ENCODE data around the gene ARHGEF3. TPM values are rescaled to one million over a fixed set of nuclear protein-coding genes. Genes with fewer than 3 reads are reported as not detected.

ARHGEF3 gene
- total RNA-seq, 1 experiment from 2014 or later, result 10.2 TPM

DNA sequence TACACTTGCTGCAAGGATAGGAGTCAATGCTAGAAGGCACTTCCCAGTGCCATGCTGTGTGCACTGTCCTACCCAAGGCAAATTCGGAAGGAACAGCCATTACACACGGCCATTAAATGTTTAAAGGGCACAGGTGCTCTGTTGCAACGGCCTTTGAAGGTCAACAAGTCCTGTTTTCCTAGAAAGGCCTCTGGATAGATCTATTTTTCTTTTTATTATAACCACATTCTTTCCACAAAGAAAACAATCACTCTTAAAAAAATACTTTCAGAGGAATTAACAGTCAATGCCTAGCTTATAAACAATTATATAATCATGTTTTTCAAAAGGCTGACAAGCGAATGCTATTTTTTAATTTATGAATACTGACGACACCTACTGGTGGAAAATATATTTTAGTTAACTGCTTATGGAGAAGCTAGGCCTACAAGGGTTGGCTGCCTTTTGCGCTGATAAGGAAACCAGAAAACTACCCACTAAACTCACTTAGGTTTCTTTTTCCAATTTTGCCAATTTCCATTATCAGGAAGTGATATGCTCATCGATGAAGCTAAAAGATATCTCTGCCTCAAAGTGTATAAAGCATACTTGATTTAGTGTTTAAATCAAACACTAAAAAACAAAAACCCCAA, 2.4 kb downstream of the ARHGEF3 start:
- Mint-ChIP-seq H3K27ac (ENCODE audit: unreplicated experiment) (no peak overlapping the region), H3K27me3 (ENCODE audit: insufficient read depth, unreplicated experiment) (no peaks in the 10 kb centered on the region), H3K4me1 (ENCODE audit: low read depth, unreplicated experiment) (no peaks in the 10 kb centered on the region), H3K9me3 (ENCODE audit: unreplicated experiment) (no peaks in the 10 kb centered on the region), H3K4me3 (ENCODE audit: unreplicated experiment) (no peak overlapping the region), H3K36me3 (ENCODE audit: insufficient read depth, unreplicated experiment) (no peaks in the 10 kb centered on the region)
- no peaks in the 10 kb centered on the region for H3K27me3 ChIP-seq (replicated peaks; ENCODE audit: control insufficient read depth, insufficient read depth, low read length)
- H3K36me3 ChIP-seq (ENCODE audit: control insufficient read depth, insufficient read depth, low read length), result no peaks in the 10 kb centered on the region
- BruUV-seq (replicated peaks), result no TSS peak
- peaks cover 14% of the 10 kb centered on the region for H3K4me1 ChIP-seq
- ChIA-PET CTCF (interaction anchor here (0.5 to 4.3 kb wide), 12 partner anchors 9 to 282 kb away, joined by 3 to 42 read pairs (median 3); no protein-coding TSS in a partner anchor), POLR2A (interaction anchor here (0.7 kb wide), 1 partner anchor 173 kb away, joined by 3 read pairs; no protein-coding TSS in a partner anchor)
- no peak overlapping the region for H3K4me3 ChIP-seq (ENCODE audit: low read depth, low read length)
- TF ChIP-seq, protein P1, sequence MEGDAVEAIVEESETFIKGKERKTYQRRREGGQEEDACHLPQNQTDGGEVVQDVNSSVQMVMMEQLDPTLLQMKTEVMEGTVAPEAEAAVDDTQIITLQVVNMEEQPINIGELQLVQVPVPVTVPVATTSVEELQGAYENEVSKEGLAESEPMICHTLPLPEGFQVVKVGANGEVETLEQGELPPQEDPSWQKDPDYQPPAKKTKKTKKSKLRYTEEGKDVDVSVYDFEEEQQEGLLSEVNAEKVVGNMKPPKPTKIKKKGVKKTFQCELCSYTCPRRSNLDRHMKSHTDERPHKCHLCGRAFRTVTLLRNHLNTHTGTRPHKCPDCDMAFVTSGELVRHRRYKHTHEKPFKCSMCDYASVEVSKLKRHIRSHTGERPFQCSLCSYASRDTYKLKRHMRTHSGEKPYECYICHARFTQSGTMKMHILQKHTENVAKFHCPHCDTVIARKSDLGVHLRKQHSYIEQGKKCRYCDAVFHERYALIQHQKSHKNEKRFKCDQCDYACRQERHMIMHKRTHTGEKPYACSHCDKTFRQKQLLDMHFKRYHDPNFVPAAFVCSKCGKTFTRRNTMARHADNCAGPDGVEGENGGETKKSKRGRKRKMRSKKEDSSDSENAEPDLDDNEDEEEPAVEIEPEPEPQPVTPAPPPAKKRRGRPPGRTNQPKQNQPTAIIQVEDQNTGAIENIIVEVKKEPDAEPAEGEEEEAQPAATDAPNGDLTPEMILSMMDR (IDR thresholded peaks at IDR 0.05; ENCODE audit: insufficient read depth in 1 of 2, low read depth in 1 of 2, low read length in 1 of 2, severe bottlenecking in 1 of 2, unreplicated experiment in 1 of 2), result peak; percentile 50 to 53
- no peaks in the 10 kb centered on the region for H3K9me3 ChIP-seq
- intact Hi-C loops (cut with micrococcal nuclease; ENCODE audit: unreplicated experiment), result loop anchor here (1.0 kb wide), 3 partner anchors 24 to 189 kb away; no protein-coding TSS in a partner anchor
- peak in 1 of 2 experiments; percentile 53 for DNase-seq

DNA sequence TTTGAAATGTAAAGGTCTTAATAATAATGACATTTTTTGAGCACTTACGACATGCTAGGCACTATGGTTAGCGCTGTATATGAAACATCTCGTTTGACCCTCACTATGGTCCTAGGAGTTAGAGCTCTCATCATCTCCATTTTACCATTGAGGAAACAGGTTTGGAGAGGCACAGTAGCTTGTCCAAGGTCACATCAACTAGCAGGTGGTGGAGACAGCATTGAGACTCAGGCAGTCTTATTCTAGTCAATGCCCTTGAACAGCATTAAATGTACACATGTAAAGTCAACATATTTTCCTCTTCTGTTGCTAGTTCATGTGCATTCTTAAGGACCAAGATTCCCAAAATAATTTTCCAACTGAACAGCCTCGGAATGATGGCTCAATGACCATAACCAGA, 4.8 kb downstream of the ARHGEF3 start:
- Mint-ChIP-seq H3K9me3 (ENCODE audit: unreplicated experiment) (peaks cover 9% of the 10 kb centered on the region), H3K4me3 (ENCODE audit: unreplicated experiment) (no peak overlapping the region), H3K27ac (ENCODE audit: unreplicated experiment) (no peak overlapping the region), H3K4me1 (ENCODE audit: low read depth, unreplicated experiment) (peaks cover 6% of the 10 kb centered on the region), H3K27me3 (ENCODE audit: insufficient read depth, unreplicated experiment) (no peaks in the 10 kb centered on the region), H3K36me3 (ENCODE audit: insufficient read depth, unreplicated experiment) (peaks cover 5% of the 10 kb centered on the region)
- peaks cover 14% of the 10 kb centered on the region for H3K4me1 ChIP-seq
- DNase-seq, result no peak
- ChIA-PET POLR2A (no interaction called here), CTCF (no interaction called here)
- H3K9me3 ChIP-seq, result no peaks in the 10 kb centered on the region
- BruUV-seq (replicated peaks), result no TSS peak
- intact Hi-C loops (cut with micrococcal nuclease; ENCODE audit: unreplicated experiment), result no loop called here
- no peaks in the 10 kb centered on the region for H3K36me3 ChIP-seq (ENCODE audit: control insufficient read depth, insufficient read depth, low read length)
- no peaks in the 10 kb centered on the region for H3K27me3 ChIP-seq (replicated peaks; ENCODE audit: control insufficient read depth, insufficient read depth, low read length)
- no peak overlapping the region for H3K4me3 ChIP-seq (ENCODE audit: low read depth, low read length)
- TF ChIP-seq, protein P1 (IDR thresholded peaks at IDR 0.05; ENCODE audit: insufficient read depth in 1 of 2, low read depth in 1 of 2, low read length in 1 of 2, severe bottlenecking in 1 of 2, unreplicated experiment in 1 of 2), result no peak

DNA sequence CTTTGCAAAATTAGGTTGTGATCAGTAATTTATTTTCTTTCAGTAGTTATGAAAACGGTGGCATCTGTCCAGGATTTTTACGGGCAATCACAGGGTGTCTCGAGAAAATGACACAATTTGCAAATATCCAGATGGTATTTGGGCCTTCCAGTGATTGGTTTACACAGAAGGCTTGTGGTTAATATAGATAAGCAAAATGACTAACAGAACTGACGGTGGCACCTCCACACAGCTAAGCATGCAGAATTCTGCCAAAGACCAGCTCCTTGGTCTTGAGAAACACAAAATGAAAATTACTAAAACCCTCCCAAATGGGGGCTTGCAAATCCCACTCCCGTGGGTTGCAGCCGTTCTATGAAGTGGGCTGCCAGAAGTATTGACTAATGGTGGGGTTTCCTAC, 5.5 kb downstream of the ARHGEF3 start:
- Histone ChIP-seq H3K4me3 (ENCODE audit: low read depth, low read length) (no peak overlapping the region), H3K4me1 (peaks cover 12% of the 10 kb centered on the region), H3K9me3 (no peaks in the 10 kb centered on the region), H3K36me3 (ENCODE audit: control insufficient read depth, insufficient read depth, low read length) (no peaks in the 10 kb centered on the region), H3K27me3 (replicated peaks; ENCODE audit: control insufficient read depth, insufficient read depth, low read length) (no peaks in the 10 kb centered on the region)
- Mint-ChIP-seq H3K27me3 (ENCODE audit: insufficient read depth, unreplicated experiment) (no peaks in the 10 kb centered on the region), H3K4me1 (ENCODE audit: low read depth, unreplicated experiment) (peaks cover 6% of the 10 kb centered on the region), H3K36me3 (ENCODE audit: insufficient read depth, unreplicated experiment) (peaks cover 5% of the 10 kb centered on the region), H3K27ac (ENCODE audit: unreplicated experiment) (no peak overlapping the region), H3K9me3 (ENCODE audit: unreplicated experiment) (peaks cover 9% of the 10 kb centered on the region), H3K4me3 (ENCODE audit: unreplicated experiment) (no peak overlapping the region)
- DNase-seq, result no peak
- POLR2A ChIA-PET, result no interaction called here
- intact Hi-C loops (cut with micrococcal nuclease; ENCODE audit: unreplicated experiment), result no loop called here
- TF ChIP-seq, protein P1 (IDR thresholded peaks at IDR 0.05; ENCODE audit: insufficient read depth in 1 of 2, low read depth in 1 of 2, low read length in 1 of 2, severe bottlenecking in 1 of 2, unreplicated experiment in 1 of 2), result no peak
- CTCF ChIA-PET, result no interaction called here
- no TSS peak for BruUV-seq (replicated peaks)
